Epithelial cell of esophagus (primary cell): Measurements from ENCODE around the gene HECW1.

ENCODE experiments used
- DNase-seq: peaks from one replicate; pipeline ENCODE4 v3.0.0; 2010; ENCODE audit warnings: low read depth
- H3K4me3 ChIP-seq: 2 replicates; pipeline ENCODE4 v1.5.1; 2011; ENCODE audit warnings: mild to moderate bottlenecking, low read length, control low read depth
- CTCF ChIP-seq: IDR thresholded peaks from 2 replicates; pipeline ENCODE4 v1.5.1; 2011; ENCODE audit warnings: low read depth, mild to moderate bottlenecking, low read length, control low read depth, inconsistent platforms; ENCODE audit not compliant: insufficient read depth; ENCODE audit errors: missing control alignments

HECW1 gene

GRCh38 chr7:43531700-43532099 lies 419.3 kb downstream of the HECW1 start:
- DNase-seq = no peak
- TF ChIP-seq CTCF = no peak
- no peak overlapping the region for H3K4me3 ChIP-seq

- peak; percentile 38 for DNase-seq
- no peak overlapping the region for H3K4me3 ChIP-seq
These were observed 421.5 kb downstream of the HECW1 start for GRCh38 chr7:43533801-43534479.

GRCh38 chr7:43535031-43535451 lies 422.6 kb downstream of the HECW1 start:
- no peak for TF ChIP-seq CTCF

More at GRCh38 chr7:43533801-43534479, 421.5 kb downstream of the HECW1 start:
- TF ChIP-seq CTCF = no peak

DNA sequence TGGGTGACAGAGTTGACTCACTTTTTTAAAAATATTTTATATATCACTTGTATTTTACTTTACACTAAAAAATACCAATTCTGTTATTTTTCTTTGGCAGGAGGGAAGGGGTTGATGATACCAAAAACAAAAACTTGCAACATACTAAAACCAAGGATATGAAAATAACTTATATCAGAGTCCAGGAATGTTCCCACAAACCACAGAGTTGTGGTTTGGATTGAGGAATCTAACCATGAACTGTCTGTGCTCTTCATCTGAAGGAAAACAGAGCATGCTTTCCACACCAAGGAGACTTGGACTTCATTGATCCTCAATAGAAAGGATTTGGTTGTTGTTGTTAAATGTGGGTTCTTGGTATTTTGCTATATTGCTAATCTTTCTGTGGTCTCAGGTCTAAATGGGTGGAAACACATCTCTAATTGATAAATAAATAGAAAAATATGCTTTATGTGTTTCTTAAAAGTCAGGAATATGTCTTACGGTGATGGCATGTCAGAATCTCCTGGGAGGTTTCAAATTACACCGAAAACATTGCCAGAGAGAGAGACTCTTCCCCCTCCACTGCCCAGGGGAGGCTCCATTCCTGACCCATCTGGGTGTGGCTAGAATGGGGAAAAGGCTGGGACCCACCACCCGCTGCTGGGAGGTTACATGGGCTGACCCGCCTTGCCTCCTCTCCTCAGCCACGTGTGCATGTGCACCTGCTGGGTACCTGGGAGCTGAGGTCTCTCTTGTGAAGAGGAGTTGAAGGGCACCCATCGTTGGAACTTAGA lies 423.6 kb downstream of the HECW1 start:
- no peak for TF ChIP-seq CTCF
- no peak overlapping the region for H3K4me3 ChIP-seq

More at GRCh38 chr7:43535031-43535451, 422.6 kb downstream of the HECW1 start:
- no peak overlapping the region for H3K4me3 ChIP-seq
- peak; percentile 49 for DNase-seq

GRCh38 chr7:43536773-43537172 lies 424.3 kb downstream of the HECW1 start:
- DNase-seq = no peak
- no peak for TF ChIP-seq CTCF
- H3K4me3 ChIP-seq = no peak overlapping the region

More for the DNA sequence above, 423.6 kb downstream of the HECW1 start:
- DNase-seq = peak; percentile 82

- no peak for TF ChIP-seq CTCF
- H3K4me3 ChIP-seq = no peak overlapping the region
- no peak for DNase-seq
These were observed 425.4 kb downstream of the HECW1 start for GRCh38 chr7:43537765-43538403.
